GM18511 (cell line): Measurements from ENCODE around the gene CAPN9.

ENCODE experiments used
- ATAC-seq: cut with Tn5 transposase; IDR thresholded peaks from one replicate; pipeline ENCODE4 v1.9.1; 2021; ENCODE audit warnings: mild to moderate bottlenecking, moderate library complexity; ENCODE audit not compliant: unreplicated experiment

The CAPN9 gene

GRCh38 chr1:230848235-230848634 is 101.0 kb downstream of the CAPN9 start:
- no peak for ATAC-seq

GRCh38 chr1:230849451-230850224 is 102.5 kb downstream of the CAPN9 start:
- ATAC-seq: no peak

DNA sequence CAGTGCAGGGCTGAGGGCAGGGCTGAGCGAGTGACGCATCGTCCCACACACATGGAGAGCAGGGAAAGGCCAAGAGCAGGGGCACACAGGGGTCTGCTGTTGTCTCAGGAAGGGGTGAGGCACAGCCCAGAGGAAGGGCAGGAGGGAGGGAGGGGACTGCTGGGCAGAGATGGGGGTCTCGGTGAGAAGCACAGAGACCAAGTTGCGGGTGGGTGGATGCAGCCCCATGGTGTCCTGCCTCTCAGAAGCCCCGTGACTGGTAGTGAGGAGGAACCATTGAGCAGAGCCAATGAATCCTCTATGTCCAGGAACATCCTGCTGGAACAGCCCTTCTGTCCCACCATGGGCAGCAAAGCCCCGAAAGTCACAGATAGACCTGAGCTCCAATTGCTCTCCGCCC is 103.4 kb downstream of the CAPN9 start:
- ATAC-seq: no peak

GRCh38 chr1:230851291-230851691 is 104.1 kb downstream of the CAPN9 start:
- ATAC-seq: no peak
